ENCODE data around the gene ALG1. TPM values are rescaled to one million over a fixed set of nuclear protein-coding genes. Genes with fewer than 3 reads are reported as not detected.

The ALG1 gene
- total and polyA plus RNA-seq, 2 experiments from 2014 or later: 20.2 to 36.4 TPM

DNA sequence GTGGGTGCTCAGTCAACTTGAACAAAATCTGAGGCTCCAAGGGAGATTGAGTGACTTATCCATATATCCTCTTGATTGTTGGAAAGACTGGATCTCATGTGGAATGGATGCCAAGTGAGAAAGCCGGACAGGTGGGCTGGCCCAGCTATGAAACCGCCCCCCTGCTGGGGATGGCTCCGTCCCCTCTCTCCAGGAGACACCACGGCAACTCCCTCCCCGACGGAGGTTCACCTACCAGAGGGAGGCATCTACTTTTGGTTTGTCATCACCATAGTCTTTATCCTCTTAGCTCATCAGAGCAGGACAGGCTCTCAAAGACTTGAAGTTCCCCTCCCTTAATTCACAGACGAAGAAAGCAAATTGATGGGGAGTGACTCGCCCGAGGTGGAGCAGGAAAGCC is 1.8 kb upstream of the ALG1 start:
- H3K9me2 ChIP-seq (ENCODE audit: insufficient read depth): no peaks in the 10 kb centered on the region
- H4K20me1 ChIP-seq (replicated peaks; ENCODE audit: insufficient read depth): no peaks in the 10 kb centered on the region
- H3K4me2 ChIP-seq: no peak overlapping the region
- Mint-ChIP-seq H3K4me3 (no peak overlapping the region; the same call in 2 of the 3 replicates), H3K9me3 (0 out of 3 replicates have a peak, but pooled peaks cover 3% of the 10 kb centered on the region), H3K36me3 (ENCODE audit: low read depth) (peaks cover 6% of the 10 kb centered on the region; the same call in 2 of the 3 replicates), H3K27ac (no peak overlapping the region), H3K4me1 (peaks cover 18% of the 10 kb centered on the region), H3K27me3 (ENCODE audit: insufficient read depth, low read depth, poor library complexity) (peaks cover 13% of the 10 kb centered on the region)
- H3F3A ChIP-seq (replicated peaks; ENCODE audit: low read depth): no peaks in the 10 kb centered on the region; the same call in 1 of the 2 replicates
- H3K4me1 ChIP-seq (ENCODE audit: insufficient read depth): peaks cover 7% of the 10 kb centered on the region
- H3K27me3 ChIP-seq (ENCODE audit: insufficient read depth): no peaks in the 10 kb centered on the region
- peaks cover 28% of the 10 kb centered on the region for H3K79me2 ChIP-seq (replicated peaks; ENCODE audit: insufficient read depth)
- no peak overlapping the region for H2AFZ ChIP-seq
- ATAC-seq (no peak), DNase-seq (ENCODE audit: low spot score) (no peak)
- TF ChIP-seq CREB1 (CRISPR knock-in tag; IDR thresholded peaks at IDR 0.05; ENCODE audit: low read depth): no peak
- no peak for TF ChIP-seq POLR2AphosphoS5 (IDR thresholded peaks at IDR 0.05; ENCODE audit: low read depth)
- TF ChIP-seq, protein P1, sequence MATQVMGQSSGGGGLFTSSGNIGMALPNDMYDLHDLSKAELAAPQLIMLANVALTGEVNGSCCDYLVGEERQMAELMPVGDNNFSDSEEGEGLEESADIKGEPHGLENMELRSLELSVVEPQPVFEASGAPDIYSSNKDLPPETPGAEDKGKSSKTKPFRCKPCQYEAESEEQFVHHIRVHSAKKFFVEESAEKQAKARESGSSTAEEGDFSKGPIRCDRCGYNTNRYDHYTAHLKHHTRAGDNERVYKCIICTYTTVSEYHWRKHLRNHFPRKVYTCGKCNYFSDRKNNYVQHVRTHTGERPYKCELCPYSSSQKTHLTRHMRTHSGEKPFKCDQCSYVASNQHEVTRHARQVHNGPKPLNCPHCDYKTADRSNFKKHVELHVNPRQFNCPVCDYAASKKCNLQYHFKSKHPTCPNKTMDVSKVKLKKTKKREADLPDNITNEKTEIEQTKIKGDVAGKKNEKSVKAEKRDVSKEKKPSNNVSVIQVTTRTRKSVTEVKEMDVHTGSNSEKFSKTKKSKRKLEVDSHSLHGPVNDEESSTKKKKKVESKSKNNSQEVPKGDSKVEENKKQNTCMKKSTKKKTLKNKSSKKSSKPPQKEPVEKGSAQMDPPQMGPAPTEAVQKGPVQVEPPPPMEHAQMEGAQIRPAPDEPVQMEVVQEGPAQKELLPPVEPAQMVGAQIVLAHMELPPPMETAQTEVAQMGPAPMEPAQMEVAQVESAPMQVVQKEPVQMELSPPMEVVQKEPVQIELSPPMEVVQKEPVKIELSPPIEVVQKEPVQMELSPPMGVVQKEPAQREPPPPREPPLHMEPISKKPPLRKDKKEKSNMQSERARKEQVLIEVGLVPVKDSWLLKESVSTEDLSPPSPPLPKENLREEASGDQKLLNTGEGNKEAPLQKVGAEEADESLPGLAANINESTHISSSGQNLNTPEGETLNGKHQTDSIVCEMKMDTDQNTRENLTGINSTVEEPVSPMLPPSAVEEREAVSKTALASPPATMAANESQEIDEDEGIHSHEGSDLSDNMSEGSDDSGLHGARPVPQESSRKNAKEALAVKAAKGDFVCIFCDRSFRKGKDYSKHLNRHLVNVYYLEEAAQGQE (IDR thresholded peaks at IDR 0.05; ENCODE audit: unreplicated experiment): no peak
- TF ChIP-seq, protein P2, sequence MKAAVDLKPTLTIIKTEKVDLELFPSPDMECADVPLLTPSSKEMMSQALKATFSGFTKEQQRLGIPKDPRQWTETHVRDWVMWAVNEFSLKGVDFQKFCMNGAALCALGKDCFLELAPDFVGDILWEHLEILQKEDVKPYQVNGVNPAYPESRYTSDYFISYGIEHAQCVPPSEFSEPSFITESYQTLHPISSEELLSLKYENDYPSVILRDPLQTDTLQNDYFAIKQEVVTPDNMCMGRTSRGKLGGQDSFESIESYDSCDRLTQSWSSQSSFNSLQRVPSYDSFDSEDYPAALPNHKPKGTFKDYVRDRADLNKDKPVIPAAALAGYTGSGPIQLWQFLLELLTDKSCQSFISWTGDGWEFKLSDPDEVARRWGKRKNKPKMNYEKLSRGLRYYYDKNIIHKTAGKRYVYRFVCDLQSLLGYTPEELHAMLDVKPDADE (IDR thresholded peaks at IDR 0.05): no peak
- TF ChIP-seq EZH2phosphoT487 (IDR thresholded peaks at IDR 0.05; ENCODE audit: unreplicated experiment): no peak
- no peak for TF ChIP-seq NANOG (IDR thresholded peaks at IDR 0.05; ENCODE audit: borderline replicate concordance)
- TF ChIP-seq STAT1 (IDR thresholded peaks at IDR 0.05; ENCODE audit: unreplicated experiment): no peak
- TF ChIP-seq ZNF114 (CRISPR knock-in tag; IDR thresholded peaks at IDR 0.05): no peak
- TF ChIP-seq, protein P3, sequence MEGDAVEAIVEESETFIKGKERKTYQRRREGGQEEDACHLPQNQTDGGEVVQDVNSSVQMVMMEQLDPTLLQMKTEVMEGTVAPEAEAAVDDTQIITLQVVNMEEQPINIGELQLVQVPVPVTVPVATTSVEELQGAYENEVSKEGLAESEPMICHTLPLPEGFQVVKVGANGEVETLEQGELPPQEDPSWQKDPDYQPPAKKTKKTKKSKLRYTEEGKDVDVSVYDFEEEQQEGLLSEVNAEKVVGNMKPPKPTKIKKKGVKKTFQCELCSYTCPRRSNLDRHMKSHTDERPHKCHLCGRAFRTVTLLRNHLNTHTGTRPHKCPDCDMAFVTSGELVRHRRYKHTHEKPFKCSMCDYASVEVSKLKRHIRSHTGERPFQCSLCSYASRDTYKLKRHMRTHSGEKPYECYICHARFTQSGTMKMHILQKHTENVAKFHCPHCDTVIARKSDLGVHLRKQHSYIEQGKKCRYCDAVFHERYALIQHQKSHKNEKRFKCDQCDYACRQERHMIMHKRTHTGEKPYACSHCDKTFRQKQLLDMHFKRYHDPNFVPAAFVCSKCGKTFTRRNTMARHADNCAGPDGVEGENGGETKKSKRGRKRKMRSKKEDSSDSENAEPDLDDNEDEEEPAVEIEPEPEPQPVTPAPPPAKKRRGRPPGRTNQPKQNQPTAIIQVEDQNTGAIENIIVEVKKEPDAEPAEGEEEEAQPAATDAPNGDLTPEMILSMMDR (conservative IDR thresholded peaks at IDR 0.05; ENCODE audit: low read depth in 2 of 2): no peak
- no peak for TF ChIP-seq EZH2 (IDR thresholded peaks at IDR 0.05; ENCODE audit: low read depth, unreplicated experiment)
- no peak for TF ChIP-seq ZNF331 (CRISPR knock-in tag; IDR thresholded peaks at IDR 0.05; ENCODE audit: low read depth)
- no peak for TF ChIP-seq JUNB (IDR thresholded peaks at IDR 0.05; ENCODE audit: unreplicated experiment)
- no peak overlapping the region for H3K27ac ChIP-seq (ENCODE audit: low read depth)
- no peaks in the 10 kb centered on the region for H3K36me3 ChIP-seq (ENCODE audit: insufficient read depth)
- no peak overlapping the region for H3K4me3 ChIP-seq

Measured in GM23338 (cell line).